HepG2 (cell line): ENCODE data around the gene WDR59. TPM values are rescaled to one million over a fixed set of nuclear protein-coding genes. Genes with fewer than 3 reads are reported as not detected.

Source experiments
- CHD2 ChIP-seq: IDR thresholded peaks from 2 replicates; pipeline ENCODE4 v1.6.1; 2011; ENCODE audit warnings: low read depth, low read length, improper control_type of control experiment
- CSRNP1 ChIP-seq: sonication (generic); formaldehyde crosslinking; IDR thresholded peaks from 2 replicates; pipeline ENCODE4 v1.8.1; 2023; ENCODE audit warnings: mild to moderate bottlenecking, missing genetic modification reagents
- ERF ChIP-seq: IDR thresholded peaks from 2 replicates; pipeline ENCODE4 v1.6.1; 2018; ENCODE audit warnings: missing biosample characterization, missing genetic modification reagents
- IRF1 ChIP-seq: sonication (generic); formaldehyde crosslinking; IDR thresholded peaks from 2 replicates; pipeline ENCODE4 v1.4.0; 2020; ENCODE audit warnings: low read depth, mild to moderate bottlenecking, missing genetic modification reagents
- RCOR2 ChIP-seq: IDR thresholded peaks from 2 replicates; pipeline ENCODE4 v1.6.1; 2016; ENCODE audit warnings: missing biosample characterization, missing genetic modification reagents
- RXRB ChIP-seq: IDR thresholded peaks from 2 replicates; pipeline ENCODE4 v1.6.1; 2016; ENCODE audit warnings: borderline replicate concordance, missing genetic modification reagents, missing compliant biosample characterization
- SYNCRIP ChIP-seq: fragments of 200-400 bp; formaldehyde crosslinking; IDR thresholded peaks from 2 replicates; pipeline ENCODE4 v1.6.1; 2018; ENCODE audit warnings: mild to moderate bottlenecking, low read depth, low read length; ENCODE audit not compliant: insufficient read depth
- ZBTB10 ChIP-seq: sonication (generic); formaldehyde crosslinking; IDR thresholded peaks from 2 replicates; pipeline ENCODE4 v1.4.0; 2020; ENCODE audit warnings: missing genetic modification reagents, borderline replicate concordance
- ZBTB44 ChIP-seq: sonication (generic); formaldehyde crosslinking; IDR thresholded peaks from 2 replicates; pipeline ENCODE4 v1.4.0; 2020; ENCODE audit warnings: missing genetic modification reagents
- ZNF333 ChIP-seq: sonication (generic); formaldehyde crosslinking; IDR thresholded peaks from 2 replicates; pipeline ENCODE4 v1.4.0; 2020; ENCODE audit warnings: mild to moderate bottlenecking, missing genetic modification reagents, borderline replicate concordance
- ZNF616 ChIP-seq: sonication (generic); formaldehyde crosslinking; IDR thresholded peaks from 2 replicates; pipeline ENCODE4 v1.5.0; 2020; ENCODE audit warnings: low read depth, mild to moderate bottlenecking, missing genetic modification reagents
- ZNF781 ChIP-seq: sonication (generic); formaldehyde crosslinking; IDR thresholded peaks from 2 replicates; pipeline ENCODE4 v1.5.1; 2020; ENCODE audit warnings: borderline replicate concordance, mild to moderate bottlenecking, missing genetic modification reagents; ENCODE audit errors: not compliant biosample characterization
- polyA plus RNA-seq, 8 experiments: library from polyadenylated mRNA; depleted of rRNA in 3 of 8; stranded (reverse) in 7 of 8; unstranded in 1 of 8; fragments of >200 nt; fragmentation: Illumina TruSeq in 4 of 8; extraction: Trizol in 4 of 8; gene quantifications; 2 replicates each; pipeline versions ENCODE4 v1.2.1 to v1.2.3, GENCODE V29; 2011 to 2016; ENCODE audit warnings: low read depth in 4 of 8, missing spikeins in 1 of 8, mixed read lengths in 1 of 8; ENCODE audit not compliant: insufficient read depth in 1 of 8
- total RNA-seq, 5 experiments: library from RNA; depleted of rRNA; stranded (reverse); fragments of >200 nt; fragmentation: Illumina TruSeq; extraction: Trizol; gene quantifications; 2 replicates each; pipeline ENCODE4 v1.2.3, GENCODE V29; 2016; ENCODE audit warnings: low read depth in 1 of 5
- TF ChIP-seq, protein P1 (sequence below): sonication (generic); formaldehyde crosslinking; IDR thresholded peaks from 2 replicates; pipeline ENCODE4 v1.4.0; 2020; ENCODE audit warnings: missing genetic modification reagents, borderline replicate concordance
- TF ChIP-seq, protein P2 (sequence below): sonication (generic); formaldehyde crosslinking; IDR thresholded peaks from 2 replicates; pipeline ENCODE4 v1.4.0; 2020; ENCODE audit warnings: mild to moderate bottlenecking, missing genetic modification reagents

The WDR59 gene
- total and polyA plus RNA-seq, 2 of the 13 experiments (the other 11 are each of a cell fraction or from before 2014, with no cell fraction given), result 65.2 to 306 TPM

GRCh38 chr16:74999609-75000480 is 14.9 kb upstream of the WDR59 start (continued):
- peak; percentile 11; the same call in 1 of the 2 replicates for TF ChIP-seq RXRB
- TF ChIP-seq ZBTB10 (CRISPR knock-in tag), result peak; percentile 57; the same call in 1 of the 2 replicates
- TF ChIP-seq RCOR2, result 0 out of 2 replicates have a peak, but pooled peaks have one; percentile 28
- TF ChIP-seq CHD2, result no peak
- no peak for TF ChIP-seq ZNF781 (CRISPR knock-in tag)
- TF ChIP-seq ZNF333 (CRISPR knock-in tag), result peak; percentile 63; the same call in 1 of the 2 replicates
- no peak for TF ChIP-seq ZNF616 (CRISPR knock-in tag)
- TF ChIP-seq, protein P1, sequence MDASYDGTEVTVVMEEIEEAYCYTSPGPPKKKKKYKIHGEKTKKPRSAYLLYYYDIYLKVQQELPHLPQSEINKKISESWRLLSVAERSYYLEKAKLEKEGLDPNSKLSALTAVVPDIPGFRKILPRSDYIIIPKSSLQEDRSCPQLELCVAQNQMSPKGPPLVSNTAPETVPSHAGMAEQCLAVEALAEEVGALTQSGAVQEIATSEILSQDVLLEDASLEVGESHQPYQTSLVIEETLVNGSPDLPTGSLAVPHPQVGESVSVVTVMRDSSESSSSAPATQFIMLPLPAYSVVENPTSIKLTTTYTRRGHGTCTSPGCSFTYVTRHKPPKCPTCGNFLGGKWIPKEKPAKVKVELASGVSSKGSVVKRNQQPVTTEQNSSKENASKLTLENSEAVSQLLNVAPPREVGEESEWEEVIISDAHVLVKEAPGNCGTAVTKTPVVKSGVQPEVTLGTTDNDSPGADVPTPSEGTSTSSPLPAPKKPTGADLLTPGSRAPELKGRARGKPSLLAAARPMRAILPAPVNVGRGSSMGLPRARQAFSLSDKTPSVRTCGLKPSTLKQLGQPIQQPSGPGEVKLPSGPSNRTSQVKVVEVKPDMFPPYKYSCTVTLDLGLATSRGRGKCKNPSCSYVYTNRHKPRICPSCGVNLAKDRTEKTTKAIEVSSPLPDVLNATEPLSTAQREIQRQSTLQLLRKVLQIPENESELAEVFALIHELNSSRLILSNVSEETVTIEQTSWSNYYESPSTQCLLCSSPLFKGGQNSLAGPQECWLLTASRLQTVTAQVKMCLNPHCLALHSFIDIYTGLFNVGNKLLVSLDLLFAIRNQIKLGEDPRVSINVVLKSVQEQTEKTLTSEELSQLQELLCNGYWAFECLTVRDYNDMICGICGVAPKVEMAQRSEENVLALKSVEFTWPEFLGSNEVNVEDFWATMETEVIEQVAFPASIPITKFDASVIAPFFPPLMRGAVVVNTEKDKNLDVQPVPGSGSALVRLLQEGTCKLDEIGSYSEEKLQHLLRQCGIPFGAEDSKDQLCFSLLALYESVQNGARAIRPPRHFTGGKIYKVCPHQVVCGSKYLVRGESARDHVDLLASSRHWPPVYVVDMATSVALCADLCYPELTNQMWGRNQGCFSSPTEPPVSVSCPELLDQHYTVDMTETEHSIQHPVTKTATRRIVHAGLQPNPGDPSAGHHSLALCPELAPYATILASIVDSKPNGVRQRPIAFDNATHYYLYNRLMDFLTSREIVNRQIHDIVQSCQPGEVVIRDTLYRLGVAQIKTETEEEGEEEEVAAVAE, result peak; percentile 26; the same call in 1 of the 2 replicates
- 0 out of 2 replicates have a peak, but pooled peaks have one; percentile 34 for TF ChIP-seq ERF
- TF ChIP-seq, protein P2, sequence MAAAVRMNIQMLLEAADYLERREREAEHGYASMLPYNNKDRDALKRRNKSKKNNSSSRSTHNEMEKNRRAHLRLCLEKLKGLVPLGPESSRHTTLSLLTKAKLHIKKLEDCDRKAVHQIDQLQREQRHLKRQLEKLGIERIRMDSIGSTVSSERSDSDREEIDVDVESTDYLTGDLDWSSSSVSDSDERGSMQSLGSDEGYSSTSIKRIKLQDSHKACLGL, result 0 out of 2 replicates have a peak, but pooled peaks have one; percentile 51
- TF ChIP-seq SYNCRIP, result no peak
- 0 out of 2 replicates have a peak, but pooled peaks have one; percentile 60 for TF ChIP-seq IRF1 (CRISPR knock-in tag)
- 0 out of 2 replicates have a peak, but pooled peaks have one; percentile 28 for TF ChIP-seq ZBTB44
- 0 out of 2 replicates have a peak, but pooled peaks have one; percentile 33 for TF ChIP-seq CSRNP1 (CRISPR knock-in tag)
